Keratinocyte (primary cell): ENCODE measurements around the gene CHD3. TPM values are rescaled to one million over a fixed set of nuclear protein-coding genes. Genes with fewer than 3 reads are reported as not detected.

Experiments
- DNase-seq: peaks from one replicate; pipeline ENCODE4 v3.0.0-alpha.2; 2011; ENCODE audit warnings: low read depth, missing footprints, low spot score
- FAIRE-seq: peaks from 2 replicates; lab custom pipeline; 2011; peaks lifted over from hg19 to GRCh38; lab: Jason Lieb, UNC
- H2AFZ ChIP-seq: 2 replicates; pipeline ENCODE4 v1.6.0; 2012; ENCODE audit warnings: low read length, control low read depth, inconsistent platforms; ENCODE audit not compliant: control insufficient read depth
- H3K27ac ChIP-seq: 2 replicates; pipeline ENCODE4 v1.5.1; 2011; ENCODE audit warnings: low read length; ENCODE audit not compliant: control insufficient read depth, insufficient read depth
- H3K27me3 ChIP-seq: 3 replicates; pipeline ENCODE4 v1.6.0; 2011; ENCODE audit warnings: low read length; ENCODE audit not compliant: control insufficient read depth, insufficient read depth; ENCODE audit errors: extremely low read depth
- H3K36me3 ChIP-seq, 2 experiments: 2 replicates in 1 of 2; 3 replicates in 1 of 2; pipeline ENCODE4 v1.5.1; 2011; ENCODE audit warnings: low read length in 2 of 2, mild to moderate bottlenecking in 1 of 2; ENCODE audit not compliant: control insufficient read depth in 2 of 2, insufficient read depth in 2 of 2; ENCODE audit errors: extremely low read depth in 1 of 2
- H3K4me1 ChIP-seq: 3 replicates; pipeline ENCODE4 v1.5.1; 2011; ENCODE audit warnings: low read length; ENCODE audit not compliant: control insufficient read depth, insufficient read depth; ENCODE audit errors: extremely low read depth
- H3K4me2 ChIP-seq: 3 replicates; pipeline ENCODE4 v1.6.0; 2011; ENCODE audit warnings: low read depth, low read length; ENCODE audit not compliant: control insufficient read depth, insufficient read depth; ENCODE audit errors: extremely low read depth
- H3K4me3 ChIP-seq, 3 experiments: fragments of 200-600 bp in 1 of 3; sonication (generic) in 1 of 3; 2 replicates in 2 of 3; 3 replicates in 1 of 3; pipeline ENCODE4 v1.5.1; 2011 to 2016; ENCODE audit warnings: low read length in 3 of 3, mild to moderate bottlenecking in 3 of 3, control low read depth in 2 of 3, inconsistent platforms in 1 of 3, low read depth in 1 of 3, mixed read lengths in 1 of 3, mixed run types in 1 of 3, moderate library complexity in 1 of 3; ENCODE audit not compliant: control insufficient read depth in 2 of 3, insufficient read depth in 2 of 3; ENCODE audit errors: extremely low read depth in 1 of 3
- H3K79me2 ChIP-seq: 2 replicates; pipeline ENCODE4 v1.6.0; 2012; ENCODE audit warnings: low read length; ENCODE audit not compliant: control insufficient read depth, insufficient read depth
- H3K9ac ChIP-seq: 3 replicates; pipeline ENCODE4 v1.6.0; 2011; ENCODE audit warnings: low read length; ENCODE audit not compliant: control insufficient read depth, insufficient read depth; ENCODE audit errors: extremely low read depth
- H3K9me1 ChIP-seq: 3 replicates; pipeline ENCODE4 v1.6.0; 2011; ENCODE audit warnings: low read length; ENCODE audit not compliant: control insufficient read depth, insufficient read depth; ENCODE audit errors: extremely low read depth
- H3K9me3 ChIP-seq: 2 replicates; pipeline ENCODE4 v1.5.1; 2012; ENCODE audit warnings: low read depth, low read length; ENCODE audit not compliant: control insufficient read depth
- H4K20me1 ChIP-seq: 3 replicates; pipeline ENCODE4 v1.6.0; 2011; ENCODE audit warnings: low read length; ENCODE audit not compliant: control insufficient read depth, insufficient read depth; ENCODE audit errors: extremely low read depth
- CTCF ChIP-seq, 3 experiments: IDR thresholded peaks in 1 of 3; conservative IDR thresholded peaks in 1 of 3; optimal IDR thresholded peaks in 1 of 3; 2 replicates in 2 of 3; 3 replicates in 1 of 3; pipeline versions ENCODE3 to v1.5.1; 2011; ENCODE audit warnings: low read length in 3 of 3, mild to moderate bottlenecking in 3 of 3, moderate library complexity in 2 of 3, control low read depth in 1 of 3, inconsistent platforms in 1 of 3; ENCODE audit not compliant: insufficient read depth in 2 of 3; ENCODE audit errors: extremely low read depth in 1 of 3
- EZH2 ChIP-seq: IDR thresholded peaks from one replicate; pipeline ENCODE4 v1.6.1; 2012; ENCODE audit warnings: inconsistent platforms, mild to moderate bottlenecking, low read length, moderate library complexity
- dilution Hi-C: fragments of 300-500 bp; cut with MboI; formaldehyde crosslinking; loops from one replicate; pipeline ENCODE4 v1.7.0; 2020; ENCODE audit warnings: low sequenced_read_pairs; ENCODE audit not compliant: extremely low pct_ligation_motif_present
- polyA plus RNA-seq, 5 experiments: library from polyadenylated mRNA; depleted of rRNA in 3 of 5; stranded (reverse) in 3 of 5; stranded (forward) in 1 of 5; unstranded in 1 of 5; fragments of >200 nt; gene quantifications; 1 replicate in 1 of 5; 2 replicates in 3 of 5; 3 replicates in 1 of 5; pipeline versions ENCODE4 v1.2.1 to v1.2.3, GENCODE V29; 2011 to 2012; ENCODE audit warnings: missing spikeins in 2 of 5, low read depth in 1 of 5, low replicate concordance in 1 of 5

CHD3 gene
- polyA plus RNA-seq, 1 donor (not counting 4 experiments of a cell fraction or from before 2014, with no cell fraction given): 30.1 TPM

GRCh38 chr17:7947651-7948050 lies 59.1 kb downstream of the CHD3 start:
- TF ChIP-seq EZH2 (no peak), CTCF (optimal IDR thresholded peaks at IDR 0.05 in 1 of 3, IDR thresholded peaks at IDR 0.05 in 1 of 3, conservative IDR thresholded peaks at IDR 0.05 in 1 of 3; ENCODE audit: extremely low read depth in 1 of 3, insufficient read depth in 2 of 3, low read length in 3 of 3) (no peak)
- Histone ChIP-seq H2AFZ (no peak overlapping the region), H3K27me3 (no peaks in the 10 kb centered on the region), H3K9me3 (no peaks in the 10 kb centered on the region), H3K4me1 (no peaks in the 10 kb centered on the region), H3K9ac (no peak overlapping the region), H3K27ac (no peak overlapping the region), H3K4me2 (no peak overlapping the region), H3K9me1 (no peaks in the 10 kb centered on the region), H3K4me3 (no peak overlapping the region), H4K20me1 (no peaks in the 10 kb centered on the region), H3K79me2 (no peaks in the 10 kb centered on the region), H3K36me3 (peaks cover 29 to 40% of the 10 kb centered on the region in 2 experiments)
- dilution Hi-C loops: no loop called here
- no peak for DNase-seq
- no peak for FAIRE-seq

GRCh38 chr17:7950578-7950977 lies 62.0 kb downstream of the CHD3 start:
- Histone ChIP-seq H4K20me1 (no peaks in the 10 kb centered on the region), H3K9me3 (no peaks in the 10 kb centered on the region), H3K4me3 (no peak overlapping the region), H3K9me1 (no peaks in the 10 kb centered on the region), H3K36me3 (peaks cover 13 to 25% of the 10 kb centered on the region in 2 experiments), H2AFZ (no peak overlapping the region), H3K27ac (no peak overlapping the region), H3K9ac (no peak overlapping the region), H3K27me3 (no peaks in the 10 kb centered on the region), H3K79me2 (no peaks in the 10 kb centered on the region), H3K4me2 (no peak overlapping the region), H3K4me1 (no peaks in the 10 kb centered on the region)
- FAIRE-seq (no peak), DNase-seq (no peak)
- dilution Hi-C loops: no loop called here
- no peak for TF ChIP-seq CTCF (optimal IDR thresholded peaks at IDR 0.05 in 1 of 3, IDR thresholded peaks at IDR 0.05 in 1 of 3, conservative IDR thresholded peaks at IDR 0.05 in 1 of 3; ENCODE audit: extremely low read depth in 1 of 3, insufficient read depth in 2 of 3, low read length in 3 of 3)
- no peak for TF ChIP-seq EZH2
